Measurements from ENCODE around the gene ILK.

- TF ChIP-seq EZH2 (IDR thresholded peaks at IDR 0.05; ENCODE audit: borderline replicate concordance, low read length) (no peak), CTCF (IDR thresholded peaks at IDR 0.05; ENCODE audit: low read length) (no peak)
These were observed 32.7 kb upstream of the ILK start for GRCh38 chr11:6570691-6571427.
